A549 (cell line): Measurements from ENCODE around the gene GNB1. TPM values are rescaled to one million over a fixed set of nuclear protein-coding genes. Genes with fewer than 3 reads are reported as not detected.

Experiments used
- ATAC-seq, 2 experiments: fragments of 200-7000 bp in 1 of 2; fragments of >200 bp in 1 of 2; cut with Nextera tagmentation in 1 of 2; cut with Tn5 transposase in 1 of 2; 3 replicates each; pipeline versions ENCODE4 v1.8.0 to v1.9.1; 2018 to 2020; ENCODE audit warnings: mild to moderate bottlenecking in 1 of 2, moderate library complexity in 1 of 2
- CTCF ChIA-PET: fragments of 300-600 bp; sonication (Branson Sonifier 250); formaldehyde crosslinking; extraction: SDS; loops from one replicate; lab custom pipeline; 2021; ENCODE audit warnings: antibody characterized with exemption, inconsistent platforms; lab: Yijun Ruan, JAX
- POLR2A ChIA-PET: fragments of 350-600 bp; formaldehyde crosslinking; extraction: SDS; loops from one replicate; lab custom pipeline; 2021; ENCODE audit warnings: antibody characterized with exemption, inconsistent platforms; lab: Yijun Ruan, JAX
- DNase-seq, 2 experiments: peaks; one replicate each; pipeline versions ENCODE4 v3.0.0 to v3.0.0-alpha.2; 2011 to 2016; ENCODE audit warnings: low read depth in 1 of 2, low spot score in 1 of 2
- FAIRE-seq: peaks from 2 replicates; lab custom pipeline; 2011; peaks lifted over from hg19 to GRCh38; lab: Jason Lieb, UNC
- H3K27ac ChIP-seq, 2 experiments: fragments of >200 bp; sonication (Bioruptor Twin); formaldehyde crosslinking; 3 replicates each; pipeline ENCODE4 v1.5.1; 2016 to 2017
- H3K4me1 ChIP-seq: fragments of >200 bp; sonication (Bioruptor Twin); formaldehyde crosslinking; 3 replicates; pipeline ENCODE4 v1.6.1; 2016
- H3K4me2 ChIP-seq: fragments of >200 bp; sonication (Bioruptor Twin); formaldehyde crosslinking; 3 replicates; pipeline ENCODE4 v1.6.1; 2016
- H3K4me3 ChIP-seq: fragments of >200 bp; sonication (Bioruptor Twin); formaldehyde crosslinking; 3 replicates; pipeline ENCODE4 v1.5.1; 2016
- H3K9me3 ChIP-seq: fragments of >200 bp; sonication (Bioruptor Twin); formaldehyde crosslinking; 3 replicates; pipeline ENCODE4 v1.6.1; 2016
- BHLHE40 ChIP-seq: IDR thresholded peaks from 2 replicates; pipeline ENCODE4 v1.6.1; 2012; ENCODE audit warnings: low read depth, low read length, inconsistent platforms
- CBX2 ChIP-seq: fragments of 200-600 bp; sonication (generic); IDR thresholded peaks from 2 replicates; pipeline ENCODE4 v1.6.1; 2016; ENCODE audit warnings: low read depth, mild to moderate bottlenecking, borderline replicate concordance
- CHD2 ChIP-seq: fragments of 150-350 bp; IDR thresholded peaks from 2 replicates; pipeline ENCODE4 v1.6.1; 2014; ENCODE audit warnings: low read length; ENCODE audit not compliant: partially characterized antibody
- CHD4 ChIP-seq: fragments of 200-600 bp; sonication (generic); IDR thresholded peaks from 2 replicates; pipeline ENCODE4 v1.6.1; 2016; ENCODE audit warnings: antibody characterized with exemption, mild to moderate bottlenecking, borderline replicate concordance
- EHF ChIP-seq: fragments of 250-450 bp; sonication (Bioruptor Pico); IDR thresholded peaks from 2 replicates; pipeline ENCODE4 v1.5.0; 2020; ENCODE audit warnings: mild to moderate bottlenecking
- EP300 ChIP-seq, 2 experiments: fragments of >200 bp; sonication (Bioruptor Twin); formaldehyde crosslinking; IDR thresholded peaks; 2 replicates in 1 of 2; 3 replicates in 1 of 2; pipeline ENCODE4 v1.6.1; 2016 to 2017
- HDAC2 ChIP-seq: fragments of 200-600 bp; sonication (generic); IDR thresholded peaks from 2 replicates; pipeline ENCODE4 v1.6.1; 2016
- HOXB5 ChIP-seq: fragments of 250-450 bp; sonication (Bioruptor Pico); IDR thresholded peaks from 2 replicates; pipeline ENCODE4 v1.5.0; 2020; ENCODE audit warnings: mild to moderate bottlenecking, moderate library complexity
- JUN ChIP-seq, 2 experiments: fragments of >200 bp; sonication (Bioruptor Twin); formaldehyde crosslinking; IDR thresholded peaks; 2 replicates in 1 of 2; 3 replicates in 1 of 2; pipeline ENCODE4 v1.6.1; 2016 to 2017
- NFE2L2 ChIP-seq: fragments of 150-350 bp; conservative IDR thresholded peaks from 2 replicates; pipeline ENCODE4 v1.6.1; 2014; ENCODE audit warnings: low read length
- NR3C1 ChIP-seq: fragments of >200 bp; sonication (Bioruptor Twin); formaldehyde crosslinking; IDR thresholded peaks from 3 replicates; pipeline ENCODE4 v1.6.1; 2017
- RARB ChIP-seq: fragments of 250-450 bp; sonication (Bioruptor Pico); IDR thresholded peaks from 2 replicates; pipeline ENCODE4 v1.8.0; 2021; ENCODE audit warnings: mild to moderate bottlenecking, moderate library complexity
- RNF2 ChIP-seq: fragments of 200-600 bp; sonication (generic); IDR thresholded peaks from 2 replicates; pipeline ENCODE4 v1.6.1; 2016; ENCODE audit warnings: low read depth, mild to moderate bottlenecking, antibody characterized with exemption, moderate library complexity, borderline replicate concordance
- SMC3 ChIP-seq: fragments of >200 bp; sonication (Bioruptor Twin); formaldehyde crosslinking; IDR thresholded peaks from 3 replicates; pipeline ENCODE4 v1.6.1; 2018; ENCODE audit warnings: inconsistent platforms
- TFCP2L1 ChIP-seq: fragments of 250-450 bp; sonication (Bioruptor Pico); IDR thresholded peaks from 2 replicates; pipeline ENCODE4 v1.5.0; 2021; ENCODE audit warnings: mild to moderate bottlenecking
- TP53 ChIP-seq: fragments of 250-450 bp; sonication (Bioruptor Pico); IDR thresholded peaks from 2 replicates; pipeline ENCODE4 v1.5.0; 2021; ENCODE audit warnings: mild to moderate bottlenecking, moderate library complexity
- ZC3H11A ChIP-seq: fragments of 450-650 bp; IDR thresholded peaks from 2 replicates; pipeline ENCODE4 v1.6.1; 2014; ENCODE audit warnings: antibody characterized with exemption, mild to moderate bottlenecking
- ZSCAN20 ChIP-seq: fragments of 250-450 bp; sonication (Bioruptor Pico); IDR thresholded peaks from 2 replicates; pipeline ENCODE4 v1.8.0; 2022; ENCODE audit warnings: mild to moderate bottlenecking, moderate library complexity
- WGBS: methylation state at CpG from one replicate; pipeline ENCODE4 v1.1.6; 2017; ENCODE audit errors: missing lambda C conversion rate; 5-methylcytosine and 5-hydroxymethylcytosine counted together
- polyA plus RNA-seq, 4 experiments: library from polyadenylated mRNA; depleted of rRNA in 3 of 4; stranded (reverse); fragments of >200 nt; fragmentation: RNase III in 1 of 4; extraction: RNeasy Plus Mini Kit Qiagen cat#74134 plus additional on column Dnase treatment in 1 of 4; gene quantifications; 2 replicates in 3 of 4; 3 replicates in 1 of 4; pipeline ENCODE4 v1.2.3, GENCODE V29; 2011 to 2017
- TF ChIP-seq, protein P1 (sequence below): fragments of 250-450 bp; sonication (Bioruptor Pico); IDR thresholded peaks from 2 replicates; pipeline ENCODE4 v1.5.0; 2021; ENCODE audit warnings: mild to moderate bottlenecking, moderate library complexity, borderline replicate concordance
- TF ChIP-seq, protein P2 (sequence below): fragments of 250-450 bp; sonication (Bioruptor Pico); IDR thresholded peaks from 2 replicates; pipeline ENCODE4 v1.5.0; 2020; ENCODE audit warnings: low read depth, mild to moderate bottlenecking, moderate library complexity
- TF ChIP-seq, protein P3 (sequence below): fragments of 200-600 bp; sonication (generic); IDR thresholded peaks from 2 replicates; pipeline ENCODE4 v1.6.1; 2016; ENCODE audit warnings: antibody characterized with exemption, mild to moderate bottlenecking, moderate library complexity
- TF ChIP-seq, protein P4 (sequence below): fragments of >200 bp; sonication (Bioruptor Twin); formaldehyde crosslinking; IDR thresholded peaks from 3 replicates; pipeline ENCODE4 v1.5.1; 2016
- TF ChIP-seq, protein P5 (sequence below): fragments of 150-350 bp; IDR thresholded peaks from 2 replicates; pipeline ENCODE4 v1.6.1; 2014; ENCODE audit warnings: low read depth, mild to moderate bottlenecking, low read length
- TF ChIP-seq, protein P6 (sequence below): IDR thresholded peaks from 2 replicates; pipeline ENCODE4 v1.6.1; 2012
- TF ChIP-seq, protein P7 (sequence below): IDR thresholded peaks from 2 replicates; pipeline ENCODE4 v1.6.1; 2012

GNB1 gene
- polyA plus RNA-seq, 2 of the 4 experiments (the other 2 are of a cell fraction), result 159 to 270 TPM

DNA sequence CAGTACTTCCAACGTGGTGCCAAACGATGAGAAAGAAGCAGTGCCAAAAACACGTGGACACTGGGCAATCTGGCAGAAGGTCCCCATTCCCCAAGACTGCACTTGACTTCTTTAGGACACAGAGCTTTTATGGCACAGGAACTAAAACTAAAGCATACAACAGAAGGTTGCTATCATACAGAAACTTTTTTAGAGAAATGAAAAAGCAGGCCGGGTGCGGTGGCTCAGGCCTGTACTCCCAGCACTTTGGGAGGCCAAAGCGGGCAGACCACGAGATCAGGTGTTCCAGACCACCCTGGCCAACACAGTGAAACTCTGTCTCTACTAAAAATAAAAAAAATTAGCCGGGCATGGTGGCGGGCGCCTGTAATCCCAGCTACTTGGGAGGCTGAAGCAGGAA is 43.0 kb downstream of the GNB1 start:
- WGBS, result 94% methylated on average over 10 of the region's 10 CpGs
- DNase-seq, result no peak
- no peak for TF ChIP-seq NR3C1
- TF ChIP-seq HOXB5, result no peak
- TF ChIP-seq TP53 (CRISPR knock-in tag), result no peak
- no peak for TF ChIP-seq EHF (CRISPR knock-in tag)
- TF ChIP-seq, protein P1, sequence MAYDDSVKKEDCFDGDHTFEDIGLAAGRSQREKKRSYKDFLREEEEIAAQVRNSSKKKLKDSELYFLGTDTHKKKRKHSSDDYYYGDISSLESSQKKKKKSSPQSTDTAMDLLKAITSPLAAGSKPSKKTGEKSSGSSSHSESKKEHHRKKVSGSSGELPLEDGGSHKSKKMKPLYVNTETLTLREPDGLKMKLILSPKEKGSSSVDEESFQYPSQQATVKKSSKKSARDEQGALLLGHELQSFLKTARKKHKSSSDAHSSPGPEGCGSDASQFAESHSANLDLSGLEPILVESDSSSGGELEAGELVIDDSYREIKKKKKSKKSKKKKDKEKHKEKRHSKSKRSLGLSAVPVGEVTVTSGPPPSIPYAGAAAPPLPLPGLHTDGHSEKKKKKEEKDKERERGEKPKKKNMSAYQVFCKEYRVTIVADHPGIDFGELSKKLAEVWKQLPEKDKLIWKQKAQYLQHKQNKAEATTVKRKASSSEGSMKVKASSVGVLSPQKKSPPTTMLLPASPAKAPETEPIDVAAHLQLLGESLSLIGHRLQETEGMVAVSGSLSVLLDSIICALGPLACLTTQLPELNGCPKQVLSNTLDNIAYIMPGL (CRISPR knock-in tag), result no peak
- TF ChIP-seq RARB (CRISPR knock-in tag), result no peak
- no peak for TF ChIP-seq JUN (IDR thresholded peaks at IDR 0.05)
- TF ChIP-seq NFE2L2, result no peak
- no peak for TF ChIP-seq EP300 (IDR thresholded peaks at IDR 0.05)
- TF ChIP-seq, protein P2, sequence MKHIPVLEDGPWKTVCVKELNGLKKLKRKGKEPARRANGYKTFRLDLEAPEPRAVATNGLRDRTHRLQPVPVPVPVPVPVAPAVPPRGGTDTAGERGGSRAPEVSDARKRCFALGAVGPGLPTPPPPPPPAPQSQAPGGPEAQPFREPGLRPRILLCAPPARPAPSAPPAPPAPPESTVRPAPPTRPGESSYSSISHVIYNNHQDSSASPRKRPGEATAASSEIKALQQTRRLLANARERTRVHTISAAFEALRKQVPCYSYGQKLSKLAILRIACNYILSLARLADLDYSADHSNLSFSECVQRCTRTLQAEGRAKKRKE (CRISPR knock-in tag), result no peak
- no peak for TF ChIP-seq SMC3
- no peak for TF ChIP-seq RNF2
- TF ChIP-seq CHD2, result no peak
- TF ChIP-seq, protein P3, sequence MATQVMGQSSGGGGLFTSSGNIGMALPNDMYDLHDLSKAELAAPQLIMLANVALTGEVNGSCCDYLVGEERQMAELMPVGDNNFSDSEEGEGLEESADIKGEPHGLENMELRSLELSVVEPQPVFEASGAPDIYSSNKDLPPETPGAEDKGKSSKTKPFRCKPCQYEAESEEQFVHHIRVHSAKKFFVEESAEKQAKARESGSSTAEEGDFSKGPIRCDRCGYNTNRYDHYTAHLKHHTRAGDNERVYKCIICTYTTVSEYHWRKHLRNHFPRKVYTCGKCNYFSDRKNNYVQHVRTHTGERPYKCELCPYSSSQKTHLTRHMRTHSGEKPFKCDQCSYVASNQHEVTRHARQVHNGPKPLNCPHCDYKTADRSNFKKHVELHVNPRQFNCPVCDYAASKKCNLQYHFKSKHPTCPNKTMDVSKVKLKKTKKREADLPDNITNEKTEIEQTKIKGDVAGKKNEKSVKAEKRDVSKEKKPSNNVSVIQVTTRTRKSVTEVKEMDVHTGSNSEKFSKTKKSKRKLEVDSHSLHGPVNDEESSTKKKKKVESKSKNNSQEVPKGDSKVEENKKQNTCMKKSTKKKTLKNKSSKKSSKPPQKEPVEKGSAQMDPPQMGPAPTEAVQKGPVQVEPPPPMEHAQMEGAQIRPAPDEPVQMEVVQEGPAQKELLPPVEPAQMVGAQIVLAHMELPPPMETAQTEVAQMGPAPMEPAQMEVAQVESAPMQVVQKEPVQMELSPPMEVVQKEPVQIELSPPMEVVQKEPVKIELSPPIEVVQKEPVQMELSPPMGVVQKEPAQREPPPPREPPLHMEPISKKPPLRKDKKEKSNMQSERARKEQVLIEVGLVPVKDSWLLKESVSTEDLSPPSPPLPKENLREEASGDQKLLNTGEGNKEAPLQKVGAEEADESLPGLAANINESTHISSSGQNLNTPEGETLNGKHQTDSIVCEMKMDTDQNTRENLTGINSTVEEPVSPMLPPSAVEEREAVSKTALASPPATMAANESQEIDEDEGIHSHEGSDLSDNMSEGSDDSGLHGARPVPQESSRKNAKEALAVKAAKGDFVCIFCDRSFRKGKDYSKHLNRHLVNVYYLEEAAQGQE, result no peak
- ATAC-seq, result no peak
- FAIRE-seq, result no peak
- H3K4me2 ChIP-seq, result no peak overlapping the region
- H3K9me3 ChIP-seq, result no peaks in the 10 kb centered on the region
- ChIA-PET CTCF (no interaction called here), POLR2A (no interaction called here)
- H3K4me3 ChIP-seq, result no peak overlapping the region
- peaks cover 4% of the 10 kb centered on the region; the same call in 2 of the 3 replicates for H3K4me1 ChIP-seq
- no peak overlapping the region for H3K27ac ChIP-seq

DNA sequence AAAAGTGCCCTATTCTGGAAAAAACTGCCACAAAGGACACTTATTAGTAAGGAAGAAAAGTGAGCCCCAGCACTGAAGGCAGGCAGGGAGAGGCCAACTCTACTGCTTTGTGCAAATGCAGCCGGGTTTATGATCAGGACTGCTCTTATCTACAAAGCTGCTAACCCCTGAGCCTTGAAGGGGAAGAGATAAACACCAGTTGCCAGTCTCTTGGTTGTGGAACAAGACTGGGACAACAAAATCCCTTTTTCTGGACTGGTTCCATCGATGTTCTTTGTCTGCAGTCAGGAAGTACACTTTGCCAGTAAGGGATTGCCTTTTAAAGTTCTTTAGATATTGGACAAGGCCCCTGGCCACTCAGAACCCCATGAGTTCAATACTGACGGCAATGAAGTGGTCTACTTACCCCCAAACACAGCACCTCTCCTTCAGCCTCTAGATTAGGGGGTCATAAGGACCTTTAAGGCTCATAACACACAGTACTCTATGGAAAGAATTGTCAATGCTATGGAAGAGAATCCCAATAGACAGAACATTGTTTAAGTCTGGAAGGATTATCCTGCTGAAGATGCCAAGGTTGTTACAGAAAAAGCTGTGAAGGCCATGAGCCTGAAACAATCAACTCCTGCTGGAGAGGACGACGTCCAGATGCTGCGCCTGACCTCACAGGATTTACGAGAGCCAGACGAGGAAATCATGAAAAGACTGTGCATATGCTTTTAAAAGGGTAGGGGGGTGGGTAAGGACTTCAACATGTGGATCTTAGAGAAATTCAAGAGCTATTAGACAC is 43.6 kb downstream of the GNB1 start:
- TF ChIP-seq CHD4 (no peak), ZSCAN20 (no peak), CHD2 (no peak), CBX2 (no peak), EP300 (IDR thresholded peaks at IDR 0.05) (no peak), HDAC2 (no peak), BHLHE40 (no peak), TFCP2L1 (CRISPR knock-in tag) (no peak), ZC3H11A (no peak), TP53 (CRISPR knock-in tag) (no peak)
- TF ChIP-seq, protein P4, sequence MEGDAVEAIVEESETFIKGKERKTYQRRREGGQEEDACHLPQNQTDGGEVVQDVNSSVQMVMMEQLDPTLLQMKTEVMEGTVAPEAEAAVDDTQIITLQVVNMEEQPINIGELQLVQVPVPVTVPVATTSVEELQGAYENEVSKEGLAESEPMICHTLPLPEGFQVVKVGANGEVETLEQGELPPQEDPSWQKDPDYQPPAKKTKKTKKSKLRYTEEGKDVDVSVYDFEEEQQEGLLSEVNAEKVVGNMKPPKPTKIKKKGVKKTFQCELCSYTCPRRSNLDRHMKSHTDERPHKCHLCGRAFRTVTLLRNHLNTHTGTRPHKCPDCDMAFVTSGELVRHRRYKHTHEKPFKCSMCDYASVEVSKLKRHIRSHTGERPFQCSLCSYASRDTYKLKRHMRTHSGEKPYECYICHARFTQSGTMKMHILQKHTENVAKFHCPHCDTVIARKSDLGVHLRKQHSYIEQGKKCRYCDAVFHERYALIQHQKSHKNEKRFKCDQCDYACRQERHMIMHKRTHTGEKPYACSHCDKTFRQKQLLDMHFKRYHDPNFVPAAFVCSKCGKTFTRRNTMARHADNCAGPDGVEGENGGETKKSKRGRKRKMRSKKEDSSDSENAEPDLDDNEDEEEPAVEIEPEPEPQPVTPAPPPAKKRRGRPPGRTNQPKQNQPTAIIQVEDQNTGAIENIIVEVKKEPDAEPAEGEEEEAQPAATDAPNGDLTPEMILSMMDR, result no peak
- TF ChIP-seq, protein P5, sequence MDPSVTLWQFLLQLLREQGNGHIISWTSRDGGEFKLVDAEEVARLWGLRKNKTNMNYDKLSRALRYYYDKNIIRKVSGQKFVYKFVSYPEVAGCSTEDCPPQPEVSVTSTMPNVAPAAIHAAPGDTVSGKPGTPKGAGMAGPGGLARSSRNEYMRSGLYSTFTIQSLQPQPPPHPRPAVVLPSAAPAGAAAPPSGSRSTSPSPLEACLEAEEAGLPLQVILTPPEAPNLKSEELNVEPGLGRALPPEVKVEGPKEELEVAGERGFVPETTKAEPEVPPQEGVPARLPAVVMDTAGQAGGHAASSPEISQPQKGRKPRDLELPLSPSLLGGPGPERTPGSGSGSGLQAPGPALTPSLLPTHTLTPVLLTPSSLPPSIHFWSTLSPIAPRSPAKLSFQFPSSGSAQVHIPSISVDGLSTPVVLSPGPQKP, result no peak
- TF ChIP-seq, protein P6, sequence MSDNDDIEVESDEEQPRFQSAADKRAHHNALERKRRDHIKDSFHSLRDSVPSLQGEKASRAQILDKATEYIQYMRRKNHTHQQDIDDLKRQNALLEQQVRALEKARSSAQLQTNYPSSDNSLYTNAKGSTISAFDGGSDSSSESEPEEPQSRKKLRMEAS, result no peak
- TF ChIP-seq, protein P7, sequence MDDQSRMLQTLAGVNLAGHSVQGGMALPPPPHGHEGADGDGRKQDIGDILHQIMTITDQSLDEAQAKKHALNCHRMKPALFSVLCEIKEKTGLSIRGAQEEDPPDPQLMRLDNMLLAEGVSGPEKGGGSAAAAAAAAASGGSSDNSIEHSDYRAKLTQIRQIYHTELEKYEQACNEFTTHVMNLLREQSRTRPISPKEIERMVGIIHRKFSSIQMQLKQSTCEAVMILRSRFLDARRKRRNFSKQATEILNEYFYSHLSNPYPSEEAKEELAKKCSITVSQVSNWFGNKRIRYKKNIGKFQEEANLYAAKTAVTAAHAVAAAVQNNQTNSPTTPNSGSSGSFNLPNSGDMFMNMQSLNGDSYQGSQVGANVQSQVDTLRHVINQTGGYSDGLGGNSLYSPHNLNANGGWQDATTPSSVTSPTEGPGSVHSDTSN, result no peak
- WGBS, result 74% methylated on average over 6 of the region's 8 CpGs

More for the DNA sequence above, 43.6 kb downstream of the GNB1 start:
- Histone ChIP-seq H3K4me3 (no peak overlapping the region), H3K27ac (no peak overlapping the region), H3K9me3 (no peaks in the 10 kb centered on the region), H3K4me1 (peaks cover 9% of the 10 kb centered on the region; the same call in 1 of the 3 replicates), H3K4me2 (no peak overlapping the region)
- FAIRE-seq (no peak), DNase-seq (no peak), ATAC-seq (no peak; a peak in 1 of 6 replicates)
- POLR2A ChIA-PET, result no interaction called here
- CTCF ChIA-PET, result no interaction called here
